ENCODE data around the gene TSPYL6.
"Not testable (repeated sequence)": the region's sequence is repeated elsewhere in the genome, so short reads cannot be mapped to it uniquely, and the experiment has no call there.

The TSPYL6 gene

DNA sequence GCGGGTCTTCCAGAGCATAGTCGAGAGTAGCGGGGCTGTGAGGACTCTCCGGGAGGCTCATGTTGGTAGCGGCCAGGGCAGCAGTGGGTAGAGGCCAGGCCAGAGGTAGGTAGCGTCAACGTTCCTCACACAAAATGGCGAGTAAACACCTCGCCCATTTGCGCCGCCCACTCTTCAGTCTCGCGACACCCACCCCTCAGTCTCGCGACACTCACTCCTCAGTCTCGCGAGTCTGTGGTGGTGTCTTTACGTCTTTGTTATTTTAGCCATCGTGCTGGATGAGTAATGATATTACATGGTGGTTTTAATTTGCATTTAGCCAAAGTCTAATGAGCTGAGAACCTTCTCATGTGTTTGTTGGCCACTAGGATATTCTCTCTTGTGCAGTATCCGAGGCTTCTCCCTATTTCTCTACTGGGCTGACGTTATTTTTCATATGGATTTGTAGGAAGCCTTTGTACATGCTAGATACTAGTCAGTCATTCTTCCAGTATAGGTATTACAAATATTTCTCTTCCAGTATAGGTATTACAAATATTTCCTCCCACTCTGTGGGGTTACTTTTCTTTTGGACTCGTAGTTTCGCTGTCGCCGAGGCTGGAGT lies at the start of gene TSPYL6:
TSS of gene TSPYL6 (minus strand) at position 139 of the 604 bp plus-strand sequence. CDS start at position 61, 78 bp downstream.
- TF ChIP-seq ZNF274 (IDR thresholded peaks at IDR 0.05; ENCODE audit: low read depth, low read length), result no peak
- H3K4me3 ChIP-seq (ENCODE audit: low read length), result no peak within 1 kb of the TSS

GRCh38 chr2:54303631-54304030 lies 47.6 kb upstream of the TSPYL6 start:
- H3K4me3 ChIP-seq (ENCODE audit: low read length), result no peak overlapping the region
- no peak for TF ChIP-seq ZNF274 (IDR thresholded peaks at IDR 0.05; ENCODE audit: low read depth, low read length)

DNA sequence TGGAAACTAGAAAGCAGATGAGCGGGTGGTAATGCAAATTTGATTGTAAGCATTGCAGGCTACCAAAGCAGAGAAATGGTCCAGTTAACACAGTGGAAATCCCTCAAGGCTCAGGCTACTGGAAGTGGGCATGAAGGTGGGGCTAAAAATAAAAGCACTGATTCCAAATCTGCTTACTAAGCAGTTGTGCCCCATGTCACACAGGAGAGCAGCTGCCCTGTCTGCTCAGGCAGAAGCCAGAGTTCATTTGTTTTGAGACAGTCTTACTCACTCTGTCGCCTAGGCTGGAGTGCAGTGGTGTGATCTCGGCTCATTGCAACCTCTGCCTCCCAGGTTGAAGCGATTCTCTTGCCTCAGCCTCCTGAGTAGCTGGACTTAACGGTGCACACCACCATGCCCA lies 42.5 kb upstream of the TSPYL6 start:
- H3K4me3 ChIP-seq (ENCODE audit: low read length), result no peak overlapping the region
- no peak for TF ChIP-seq ZNF274 (IDR thresholded peaks at IDR 0.05; ENCODE audit: low read depth, low read length)

DNA sequence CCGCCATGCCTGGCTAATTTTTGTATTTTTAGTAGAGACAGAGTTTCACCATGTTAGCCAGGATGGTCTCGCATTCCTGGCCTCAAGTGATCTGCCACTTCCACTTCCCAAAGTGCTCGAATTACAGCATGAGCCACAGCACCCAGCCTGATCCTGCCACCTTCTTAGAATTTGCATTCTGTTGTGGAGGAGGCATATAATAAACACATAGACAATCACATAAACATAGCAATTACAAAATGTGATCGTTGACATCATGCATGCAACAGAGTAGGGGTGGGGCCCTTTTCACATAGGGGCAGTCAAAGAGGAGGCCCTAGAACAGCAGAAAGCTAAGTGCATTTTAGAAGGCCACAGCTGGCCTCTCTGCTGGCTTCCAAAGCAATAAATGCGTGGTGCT lies 39.9 kb upstream of the TSPYL6 start:
- H3K4me3 ChIP-seq (ENCODE audit: low read length), result no peak overlapping the region
- no peak for TF ChIP-seq ZNF274 (IDR thresholded peaks at IDR 0.05; ENCODE audit: low read depth, low read length)

DNA sequence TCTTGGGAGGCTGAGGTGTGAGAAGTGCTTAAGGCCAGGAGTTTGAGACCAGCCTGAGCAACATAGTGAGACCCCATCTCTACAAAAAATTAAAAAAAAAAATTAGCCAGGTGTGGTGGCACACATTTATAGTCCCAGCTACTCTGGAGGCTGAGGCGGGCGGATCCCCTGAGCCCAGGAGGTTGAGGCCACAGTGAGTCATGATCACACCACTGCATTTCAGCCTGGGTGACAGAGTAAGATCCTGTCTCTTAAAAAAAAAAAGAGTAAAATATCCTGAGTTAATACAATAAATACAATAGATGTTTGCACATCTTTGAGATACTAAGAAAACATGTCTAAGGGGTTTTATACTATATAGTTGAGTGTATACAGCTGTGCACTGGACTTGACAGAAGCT lies 38.6 kb upstream of the TSPYL6 start:
- H3K4me3 ChIP-seq (ENCODE audit: low read length), result not testable (repeated sequence)

- no peak overlapping the region for H3K4me3 ChIP-seq (ENCODE audit: low read length)
- TF ChIP-seq ZNF274 (IDR thresholded peaks at IDR 0.05; ENCODE audit: low read depth, low read length), result no peak
Observed at GRCh38 chr2:54290356-54291025, 34.5 kb upstream of the TSPYL6 start.

DNA sequence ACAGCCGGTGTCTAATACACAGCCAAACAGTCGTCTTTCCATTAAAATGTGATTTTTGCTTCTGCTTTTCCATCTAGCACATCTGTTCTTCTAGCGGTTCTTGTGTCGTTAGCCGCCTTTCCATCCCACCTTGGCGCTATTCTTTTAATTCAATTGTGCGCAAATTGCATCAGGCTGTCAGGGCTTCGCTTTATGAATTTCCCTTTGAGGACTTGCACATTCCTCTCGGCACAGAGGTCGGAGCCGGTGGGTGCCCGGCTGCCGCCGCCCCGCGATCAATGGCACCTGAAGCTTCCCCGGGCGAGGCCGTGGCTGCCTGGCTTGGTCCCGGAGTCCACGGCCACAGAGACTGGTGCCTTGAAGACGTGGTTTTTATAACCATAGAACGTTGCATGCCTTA lies 33.9 kb upstream of the TSPYL6 start:
- no peak for TF ChIP-seq ZNF274 (IDR thresholded peaks at IDR 0.05; ENCODE audit: low read depth, low read length)
- no peak overlapping the region for H3K4me3 ChIP-seq (ENCODE audit: low read length)

DNA sequence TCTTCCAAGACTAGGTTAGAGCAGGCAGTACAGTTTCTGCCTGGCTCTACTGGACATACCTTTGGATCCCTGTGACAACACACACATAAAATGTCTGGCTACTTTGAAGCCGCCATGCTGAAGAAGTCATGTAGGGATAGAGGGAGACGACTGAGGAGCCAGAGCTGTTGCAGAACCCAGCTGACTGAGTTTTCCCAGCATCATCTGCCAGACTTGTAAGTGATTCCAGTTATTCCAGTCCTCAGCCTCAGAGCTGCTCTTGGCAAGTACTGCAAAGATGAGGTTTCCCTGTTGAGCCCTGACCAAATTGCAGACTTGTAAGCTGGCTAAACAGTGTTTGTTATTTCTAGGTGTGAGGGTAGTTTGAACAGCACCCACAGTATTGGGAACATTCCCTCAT lies 31.5 kb upstream of the TSPYL6 start:
- no peak for TF ChIP-seq ZNF274 (IDR thresholded peaks at IDR 0.05; ENCODE audit: low read depth, low read length)
- no peak overlapping the region for H3K4me3 ChIP-seq (ENCODE audit: low read length)

- H3K4me3 ChIP-seq (ENCODE audit: low read length), result no peak overlapping the region
- no peak for TF ChIP-seq ZNF274 (IDR thresholded peaks at IDR 0.05; ENCODE audit: low read depth, low read length)
Observed at GRCh38 chr2:54285451-54285850, 29.4 kb upstream of the TSPYL6 start.

DNA sequence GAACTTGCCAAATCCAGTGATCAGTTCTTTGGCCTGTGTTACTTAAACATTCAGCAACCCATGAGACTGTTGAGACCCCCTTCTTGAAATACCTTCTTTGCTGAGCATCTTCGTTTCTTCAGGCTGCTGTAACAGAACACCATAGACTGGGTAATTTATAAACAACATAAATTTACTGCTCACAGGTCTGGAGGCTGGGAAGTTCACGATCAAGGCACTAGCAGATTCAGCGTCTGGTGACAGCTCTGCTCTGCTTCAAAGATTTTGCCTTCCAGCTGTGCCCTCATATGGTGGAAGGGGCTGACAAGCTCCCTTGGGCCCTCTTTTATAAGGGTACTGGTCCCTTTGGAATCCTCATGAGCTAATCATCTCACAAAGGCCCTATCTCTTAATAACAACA lies 28.8 kb upstream of the TSPYL6 start:
- H3K4me3 ChIP-seq (ENCODE audit: low read length), result no peak overlapping the region
- TF ChIP-seq ZNF274 (IDR thresholded peaks at IDR 0.05; ENCODE audit: low read depth, low read length), result no peak

GRCh38 chr2:54279385-54279784 lies 23.4 kb upstream of the TSPYL6 start:
- no peak overlapping the region for H3K4me3 ChIP-seq (ENCODE audit: low read length)
- TF ChIP-seq ZNF274 (IDR thresholded peaks at IDR 0.05; ENCODE audit: low read depth, low read length), result no peak

DNA sequence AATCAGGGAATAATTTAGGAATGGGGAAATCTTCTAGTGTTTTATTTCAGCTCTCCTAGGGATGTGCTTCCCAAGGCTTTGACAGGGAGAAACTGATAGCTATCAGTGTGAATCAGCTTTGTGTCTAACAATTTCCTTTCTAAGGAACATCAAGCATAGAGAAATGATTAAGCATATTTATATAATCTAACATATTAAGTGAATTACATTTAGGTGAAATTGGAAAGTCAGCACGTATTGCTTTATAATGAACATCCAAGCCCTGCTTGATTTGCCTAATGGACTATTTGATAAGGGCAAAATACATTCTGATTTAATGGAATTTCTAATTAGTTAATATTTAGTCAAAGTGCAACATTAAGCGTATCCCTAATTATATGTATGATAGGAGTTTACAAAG lies 19.5 kb upstream of the TSPYL6 start:
- no peak overlapping the region for H3K4me3 ChIP-seq (ENCODE audit: low read length)
- TF ChIP-seq ZNF274 (IDR thresholded peaks at IDR 0.05; ENCODE audit: low read depth, low read length), result no peak

GRCh38 chr2:54274781-54275242 lies 18.8 kb upstream of the TSPYL6 start:
- no peak for TF ChIP-seq ZNF274 (IDR thresholded peaks at IDR 0.05; ENCODE audit: low read depth, low read length)
- H3K4me3 ChIP-seq (ENCODE audit: low read length), result no peak overlapping the region

DNA sequence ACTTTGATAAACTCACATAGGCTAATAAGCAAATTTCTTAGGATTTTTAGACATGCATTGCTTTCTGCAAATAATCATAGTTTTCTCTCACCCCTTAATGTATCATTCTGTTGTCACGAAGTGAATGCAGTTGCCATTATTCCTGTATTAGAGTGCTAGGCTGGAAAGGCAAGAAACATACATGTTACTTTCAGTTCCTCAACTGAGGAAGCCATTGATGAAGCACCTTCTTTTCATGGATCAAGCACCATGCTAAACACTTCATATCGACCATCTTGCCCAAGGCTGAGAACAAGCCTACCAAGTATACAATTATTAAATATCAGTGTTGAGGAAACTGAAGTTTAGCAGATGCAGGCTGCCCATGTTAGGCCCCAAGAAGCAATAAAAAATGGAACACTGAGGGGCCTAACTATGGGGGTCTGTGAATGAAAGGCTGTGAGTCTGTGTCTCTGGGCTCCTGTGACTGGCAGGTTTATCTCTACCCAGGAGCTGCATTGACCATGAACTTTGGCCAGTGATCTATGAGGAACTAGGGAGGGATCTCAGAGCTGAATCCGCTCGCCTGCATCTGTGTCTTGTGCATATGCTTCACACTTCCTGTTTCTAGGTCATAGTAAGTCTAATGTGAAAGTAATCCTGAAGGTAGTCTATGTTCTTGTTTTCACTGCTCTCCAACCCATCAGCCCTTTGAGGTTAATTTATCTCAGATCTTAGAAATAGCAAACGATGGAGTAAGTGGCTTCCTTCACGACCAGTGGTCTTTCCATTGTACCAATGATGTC lies 16.0 kb upstream of the TSPYL6 start:
- no peak overlapping the region for H3K4me3 ChIP-seq (ENCODE audit: low read length)
- no peak for TF ChIP-seq ZNF274 (IDR thresholded peaks at IDR 0.05; ENCODE audit: low read depth, low read length)

- no peak for TF ChIP-seq ZNF274 (IDR thresholded peaks at IDR 0.05; ENCODE audit: low read depth, low read length)
- no peak overlapping the region for H3K4me3 ChIP-seq (ENCODE audit: low read length)
Observed at GRCh38 chr2:54271189-54271588, 15.2 kb upstream of the TSPYL6 start.

Data from GM08714 (cell line).